C1 segment of cervical spinal cord (tissue), 14 donors: Measurements from ENCODE around the gene ZBTB17.

ENCODE experiments used
- DNase-seq, 14 donors: peaks; one replicate each; lab custom pipeline; 2025; lab: John Stamatoyannopoulos, UW

ZBTB17 gene

GRCh38 chr1:15948091-15948591, 27.8 kb downstream of the ZBTB17 start:
- DNase-seq = no peak

GRCh38 chr1:15947382-15948090, 28.4 kb downstream of the ZBTB17 start:
- DNase-seq = no peak

- peak in 1 of 14 donors; percentile 14 for DNase-seq
These were observed 29.1 kb downstream of the ZBTB17 start for GRCh38 chr1:15946571-15947381.

- DNase-seq = no peak
These were observed 30.0 kb downstream of the ZBTB17 start for GRCh38 chr1:15945832-15946448.

GRCh38 chr1:15945011-15945831, 30.7 kb downstream of the ZBTB17 start:
- no peak for DNase-seq

- no peak for DNase-seq
These were observed 31.4 kb downstream of the ZBTB17 start for GRCh38 chr1:15944308-15945010.

GRCh38 chr1:15943992-15944307, 32.0 kb downstream of the ZBTB17 start:
- DNase-seq = no peak

GRCh38 chr1:15943328-15943991, 32.4 kb downstream of the ZBTB17 start:
- no peak for DNase-seq

DNA sequence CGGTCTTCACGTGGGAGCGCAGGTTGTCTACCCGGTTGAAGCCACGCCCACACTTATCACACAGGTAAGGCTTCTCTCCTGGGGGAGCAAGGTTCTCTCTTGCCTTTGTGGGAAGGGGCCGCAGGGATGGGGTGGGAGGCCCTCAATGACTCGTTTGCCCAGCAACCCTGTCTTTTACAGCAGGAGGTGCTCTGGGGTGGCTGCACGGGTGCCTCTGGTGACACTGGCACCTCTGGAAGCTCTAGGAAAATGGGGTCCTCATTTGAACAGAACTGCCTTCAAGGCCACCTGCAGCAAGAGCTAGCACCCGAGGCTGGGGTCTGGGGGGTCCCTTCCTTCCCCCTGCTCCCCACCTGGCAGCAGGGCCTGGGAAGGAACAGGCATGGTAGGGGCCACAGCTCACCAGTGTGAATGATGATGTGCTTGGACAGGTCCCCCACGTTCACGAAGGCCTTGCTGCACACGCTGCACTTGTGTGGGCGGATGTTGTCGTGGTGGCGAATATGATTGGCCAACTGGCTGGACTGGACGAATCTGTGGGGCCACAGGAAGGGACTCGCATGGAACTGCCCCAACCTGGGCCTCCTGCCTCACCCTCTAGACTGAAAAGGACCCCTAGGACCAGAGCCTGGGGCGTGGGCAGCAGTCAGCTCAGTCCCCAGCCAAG, 33.1 kb downstream of the ZBTB17 start:
- no peak for DNase-seq

DNA sequence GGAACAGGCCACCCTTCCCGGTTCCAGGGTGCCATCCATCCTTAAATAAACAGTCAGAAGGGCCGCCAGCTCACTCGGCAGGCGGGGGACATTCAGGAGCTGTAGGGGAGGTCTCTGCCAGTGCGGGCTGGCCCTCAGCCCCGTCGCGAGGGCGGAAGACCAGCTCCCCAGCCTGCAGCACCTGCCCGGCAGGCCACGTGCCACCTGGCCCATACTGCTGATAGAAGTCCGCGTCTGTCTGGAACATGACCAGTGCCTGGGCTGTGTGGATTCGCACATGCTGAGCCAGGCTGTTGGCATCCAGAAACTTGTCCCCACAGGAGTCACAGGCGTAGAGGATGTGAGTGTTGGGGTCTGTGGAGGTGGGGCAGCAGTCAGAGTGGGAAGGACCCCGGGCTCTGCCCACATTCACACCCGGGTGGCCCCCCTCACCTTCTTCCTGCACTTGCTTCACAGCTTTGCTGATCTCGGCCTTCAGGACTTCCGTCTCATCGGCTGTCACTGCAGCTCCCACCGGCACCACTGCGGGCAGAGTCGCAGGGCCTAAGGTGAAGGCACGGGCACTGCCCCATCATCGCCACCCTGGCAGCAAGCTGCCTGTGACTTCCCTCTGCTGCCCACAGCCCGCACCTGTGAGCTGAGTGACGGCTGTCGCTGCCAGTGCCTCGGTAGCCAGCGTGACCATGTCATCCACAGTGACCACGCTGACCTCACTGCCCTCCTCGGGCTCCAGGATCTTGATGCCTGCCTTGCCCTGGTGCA, 33.8 kb downstream of the ZBTB17 start:
- DNase-seq = peak in 2 of 14 donors; percentile 38 to 94

GRCh38 chr1:15941044-15941840, 34.7 kb downstream of the ZBTB17 start:
- no peak for DNase-seq

- no peak for DNase-seq
These were observed 35.5 kb downstream of the ZBTB17 start for GRCh38 chr1:15940110-15941043.

DNA sequence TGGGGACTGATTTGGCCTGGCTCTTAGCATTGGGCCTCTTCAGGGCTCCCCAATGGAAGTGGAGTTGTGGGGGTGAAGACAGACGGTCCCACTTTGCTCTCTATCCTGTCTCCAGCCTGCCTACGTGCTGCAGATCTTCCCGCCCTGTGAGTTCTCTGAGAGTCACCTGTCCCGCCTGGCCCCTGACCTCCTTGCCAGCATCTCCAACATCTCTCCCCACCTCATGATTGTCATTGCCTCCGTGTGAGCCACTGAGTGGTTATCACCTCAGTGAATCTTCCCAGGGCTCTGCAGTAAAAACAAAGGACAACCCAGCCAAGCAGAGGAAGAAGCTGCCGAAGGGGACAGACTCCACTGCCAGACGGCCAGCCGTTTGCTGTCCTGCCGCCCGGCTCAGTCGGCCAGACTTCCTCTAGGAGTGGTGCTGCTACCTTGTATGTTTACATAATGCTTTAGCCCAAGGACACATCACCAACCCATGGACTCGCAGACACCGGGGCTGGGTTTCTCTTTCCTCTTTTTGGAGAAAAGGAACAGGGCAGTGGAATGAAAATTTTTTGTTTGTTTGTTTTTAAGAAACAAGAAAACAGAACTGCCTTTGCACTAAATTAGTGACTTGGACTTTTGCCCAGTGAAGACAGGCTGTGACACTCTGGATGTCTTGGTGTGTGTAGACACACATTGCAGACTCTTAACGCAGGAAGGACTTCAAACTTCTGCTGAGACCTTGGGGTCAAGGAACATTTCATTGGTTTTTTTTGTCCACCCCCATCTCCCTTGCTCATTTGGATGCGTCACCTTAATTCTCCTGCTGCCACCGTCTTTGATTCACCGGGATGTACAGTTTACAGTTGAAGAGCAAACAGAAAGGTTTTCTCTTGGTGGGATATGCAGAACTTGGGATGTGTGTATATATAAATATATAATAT, 36.5 kb downstream of the ZBTB17 start:
- DNase-seq = peak in 1 of 14 donors; percentile 48

DNA sequence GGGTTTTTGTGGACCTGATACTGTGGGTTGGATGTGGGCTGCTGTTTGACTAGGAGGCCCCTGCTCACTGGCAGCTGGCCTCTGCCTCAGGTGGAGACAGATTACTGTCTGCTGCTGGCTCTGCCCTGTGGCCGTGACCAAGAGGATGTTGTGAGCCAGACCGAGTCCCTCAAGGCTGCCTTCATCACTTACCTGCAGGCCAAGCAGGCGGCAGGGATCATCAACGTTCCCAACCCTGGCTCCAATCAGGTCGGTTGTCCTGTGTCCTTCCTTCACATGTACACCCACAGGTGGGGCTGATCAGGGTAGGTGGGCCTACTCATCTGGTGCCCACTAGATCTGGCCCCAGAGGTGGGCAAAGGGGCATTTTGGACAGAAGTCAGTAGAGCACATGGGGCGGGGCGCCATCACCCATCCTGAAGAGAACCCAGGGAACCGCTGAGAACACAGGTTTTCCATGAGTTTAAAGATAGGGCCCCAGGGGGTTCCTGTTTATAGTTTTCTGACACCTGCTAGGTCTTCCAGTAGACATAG, 37.2 kb downstream of the ZBTB17 start:
- DNase-seq = no peak

- no peak for DNase-seq
These were observed 38.2 kb downstream of the ZBTB17 start for GRCh38 chr1:15937706-15938168.

- no peak for DNase-seq
These were observed 38.8 kb downstream of the ZBTB17 start for GRCh38 chr1:15937146-15937545.
